ENCODE results near the gene ANKS1B. TPM values are rescaled to one million over a fixed set of nuclear protein-coding genes. Genes with fewer than 3 reads are reported as not detected.
A peak's percentile ranks its signal among the peaks of the same experiment; 100 is the strongest.
"Not testable (repeated sequence)": the region's sequence is repeated elsewhere in the genome, so short reads cannot be mapped to it uniquely, and the experiment has no call there.

Gene ANKS1B
- total RNA-seq, 1 experiment from 2014 or later = not detected

GRCh38 chr12:99277591-99278379 is 707.0 kb downstream of the ANKS1B start:
- in situ Hi-C loops (cut with HindIII; ENCODE audit: low sequenced_read_pairs) = no loop called here
- no peak for DNase-seq (ENCODE audit: low spot score)

- no peak for DNase-seq (ENCODE audit: low spot score)
- in situ Hi-C loops (cut with HindIII; ENCODE audit: low sequenced_read_pairs) = no loop called here
These were observed 713.7 kb downstream of the ANKS1B start for GRCh38 chr12:99271071-99271470.

- DNase-seq (ENCODE audit: low spot score) = no peak
- in situ Hi-C loops (cut with HindIII; ENCODE audit: low sequenced_read_pairs) = no loop called here
These were observed 717.7 kb downstream of the ANKS1B start for GRCh38 chr12:99267038-99267437.

- DNase-seq (ENCODE audit: low spot score) = no peak
- in situ Hi-C loops (cut with HindIII; ENCODE audit: low sequenced_read_pairs) = no loop called here
These were observed 719.1 kb downstream of the ANKS1B start for GRCh38 chr12:99265648-99266047.

- in situ Hi-C loops (cut with HindIII; ENCODE audit: low sequenced_read_pairs) = no loop called here
These were observed 723.5 kb downstream of the ANKS1B start for GRCh38 chr12:99261256-99261655.

GRCh38 chr12:99260456-99260996 is 724.2 kb downstream of the ANKS1B start:
- no peak for DNase-seq (ENCODE audit: low spot score)
- in situ Hi-C loops (cut with HindIII; ENCODE audit: low sequenced_read_pairs) = no loop called here

More at GRCh38 chr12:99261256-99261655, 723.5 kb downstream of the ANKS1B start:
- no peak for DNase-seq (ENCODE audit: low spot score)

- DNase-seq (ENCODE audit: low spot score) = peak; percentile 94
- in situ Hi-C loops (cut with HindIII; ENCODE audit: low sequenced_read_pairs) = no loop called here
These were observed 725.4 kb downstream of the ANKS1B start for GRCh38 chr12:99259040-99259934.

GRCh38 chr12:99257672-99258071 is 727.1 kb downstream of the ANKS1B start:
- peak; percentile 77 for DNase-seq (ENCODE audit: low spot score)
- in situ Hi-C loops (cut with HindIII; ENCODE audit: low sequenced_read_pairs) = no loop called here

- in situ Hi-C loops (cut with HindIII; ENCODE audit: low sequenced_read_pairs) = no loop called here
- DNase-seq (ENCODE audit: low spot score) = no peak
These were observed 731.7 kb downstream of the ANKS1B start for GRCh38 chr12:99253068-99253467.

- in situ Hi-C loops (cut with HindIII; ENCODE audit: low sequenced_read_pairs) = no loop called here
- no peak for DNase-seq (ENCODE audit: low spot score)
These were observed 734.6 kb downstream of the ANKS1B start for GRCh38 chr12:99250091-99250490.

- in situ Hi-C loops (cut with HindIII; ENCODE audit: low sequenced_read_pairs) = no loop called here
These were observed 735.2 kb downstream of the ANKS1B start for GRCh38 chr12:99249543-99249942.

GRCh38 chr12:99237907-99238538 is 746.7 kb downstream of the ANKS1B start:
- in situ Hi-C loops (cut with HindIII; ENCODE audit: low sequenced_read_pairs); DNase-seq (ENCODE audit: low spot score): not testable (repeated sequence)

More at GRCh38 chr12:99249543-99249942, 735.2 kb downstream of the ANKS1B start:
- DNase-seq (ENCODE audit: low spot score) = no peak

GRCh38 chr12:99235381-99235780 is 749.4 kb downstream of the ANKS1B start:
- in situ Hi-C loops (cut with HindIII; ENCODE audit: low sequenced_read_pairs) = no loop called here

GRCh38 chr12:99234702-99235101 is 750.0 kb downstream of the ANKS1B start:
- no peak for DNase-seq (ENCODE audit: low spot score)
- in situ Hi-C loops (cut with HindIII; ENCODE audit: low sequenced_read_pairs) = no loop called here

More at GRCh38 chr12:99235381-99235780, 749.4 kb downstream of the ANKS1B start:
- DNase-seq (ENCODE audit: low spot score) = peak; percentile 61

GRCh38 chr12:99232324-99232723 is 752.4 kb downstream of the ANKS1B start:
- DNase-seq (ENCODE audit: low spot score) = no peak
- in situ Hi-C loops (cut with HindIII; ENCODE audit: low sequenced_read_pairs) = no loop called here

GRCh38 chr12:99231031-99231430 is 753.7 kb downstream of the ANKS1B start:
- no peak for DNase-seq (ENCODE audit: low spot score)
- in situ Hi-C loops (cut with HindIII; ENCODE audit: low sequenced_read_pairs) = no loop called here

- no peak for DNase-seq (ENCODE audit: low spot score)
- in situ Hi-C loops (cut with HindIII; ENCODE audit: low sequenced_read_pairs) = no loop called here
These were observed 760.5 kb downstream of the ANKS1B start for GRCh38 chr12:99224237-99224636.

- DNase-seq (ENCODE audit: low spot score) = no peak
- in situ Hi-C loops (cut with HindIII; ENCODE audit: low sequenced_read_pairs) = no loop called here
These were observed 761.2 kb downstream of the ANKS1B start for GRCh38 chr12:99223579-99223978.

- DNase-seq (ENCODE audit: low spot score) = peak; percentile 65
- in situ Hi-C loops (cut with HindIII; ENCODE audit: low sequenced_read_pairs) = no loop called here
These were observed 771.7 kb downstream of the ANKS1B start for GRCh38 chr12:99213047-99213446.
